ENCODE measurements around the gene EFTUD2.

- TF ChIP-seq EZH2 (IDR thresholded peaks at IDR 0.05; ENCODE audit: insufficient read depth, poor library complexity, severe bottlenecking) = no peak
- no peak for TF ChIP-seq EZH2phosphoT487 (IDR thresholded peaks at IDR 0.05; ENCODE audit: insufficient read depth, low read depth)
Observed at GRCh38 chr17:44928950-44929720, 29.9 kb upstream of the EFTUD2 start.

Data from GM23248 (cell line).